ENCODE data around the gene ZNF22. TPM values are rescaled to one million over a fixed set of nuclear protein-coding genes. Genes with fewer than 3 reads are reported as not detected.
A peak's percentile ranks its signal among the peaks of the same experiment; 100 is the strongest.

ZNF22 gene
- 10 to 100 TPM in 1 of 4 donors, 1 to 10 TPM in 3; 4.7 to 19.0 (median 8.0) TPM for total RNA-seq

- Histone ChIP-seq H3K4me1 (peaks cover 0 to 33% (median 6%) of the 10 kb centered on the region in 4 donors), H3K4me3 (peak within 1 kb of the TSS; percentile 42 to 76 (median 66)), H3K27me3 (no peaks in the 10 kb centered on the region), H3K27ac (peak within 1 kb of the TSS; percentile 82 to 96 (median 94)), H3K9me3 (no peaks in the 10 kb centered on the region), H3K36me3 (peaks cover 0 to 10% (median 0%) of the 10 kb centered on the region in 3 donors)
- peak in 4 of 6 experiments; percentile 9 to 30 (median 28) for TF ChIP-seq CTCF (IDR thresholded peaks at IDR 0.05)
- TF ChIP-seq POLR2A (IDR thresholded peaks at IDR 0.05) = peak; percentile 32 to 46
- peak; percentile 65 to 85 (median 85) for DNase-seq
Measured at GRCh38 chr10:45000752-45001380, at the start of gene ZNF22. Gene ZNF22 (plus strand): TSS chr10:45000923. CDS start chr10:45003369, 2,446 bp downstream.

GRCh38 chr10:44951576-44952226 is 49.0 kb upstream of the ZNF22 start:
- DNase-seq = no peak

GRCh38 chr10:44952779-44953231 is 47.9 kb upstream of the ZNF22 start:
- H3K27me3 ChIP-seq = no peaks in the 10 kb centered on the region
- no peak for TF ChIP-seq POLR2A (IDR thresholded peaks at IDR 0.05)
- no peak for TF ChIP-seq CTCF (IDR thresholded peaks at IDR 0.05)
- peak in 1 of 3 donors; percentile 8 for DNase-seq
- H3K4me3 ChIP-seq = no peak overlapping the region
- no peaks in the 10 kb centered on the region for H3K36me3 ChIP-seq
- H3K9me3 ChIP-seq = no peaks in the 10 kb centered on the region
- H3K4me1 ChIP-seq = peaks cover 0 to 14% (median 2%) of the 10 kb centered on the region in 4 donors
- no peak overlapping the region for H3K27ac ChIP-seq

More at GRCh38 chr10:44951576-44952226, 49.0 kb upstream of the ZNF22 start:
- peaks cover 0 to 10% (median 2%) of the 10 kb centered on the region in 4 donors for H3K4me1 ChIP-seq
- H3K4me3 ChIP-seq = no peak overlapping the region
- H3K9me3 ChIP-seq = no peaks in the 10 kb centered on the region
- H3K27me3 ChIP-seq = no peaks in the 10 kb centered on the region
- TF ChIP-seq CTCF (IDR thresholded peaks at IDR 0.05) = no peak
- TF ChIP-seq POLR2A (IDR thresholded peaks at IDR 0.05) = no peak
- no peak overlapping the region for H3K27ac ChIP-seq
- no peaks in the 10 kb centered on the region for H3K36me3 ChIP-seq

- TF ChIP-seq CTCF (IDR thresholded peaks at IDR 0.05) (no peak), POLR2A (IDR thresholded peaks at IDR 0.05) (no peak)
Measured at GRCh38 chr10:44954042-44954441, 46.7 kb upstream of the ZNF22 start.

GRCh38 chr10:44954962-44955361 is 45.8 kb upstream of the ZNF22 start:
- TF ChIP-seq POLR2A (IDR thresholded peaks at IDR 0.05) (no peak), CTCF (IDR thresholded peaks at IDR 0.05) (no peak)
- H3K27ac ChIP-seq = no peak overlapping the region

More at GRCh38 chr10:44954042-44954441, 46.7 kb upstream of the ZNF22 start:
- Histone ChIP-seq H3K27me3 (no peaks in the 10 kb centered on the region), H3K36me3 (no peaks in the 10 kb centered on the region), H3K4me1 (peaks cover 0 to 26% (median 2%) of the 10 kb centered on the region in 4 donors), H3K27ac (no peak overlapping the region), H3K4me3 (no peak overlapping the region), H3K9me3 (no peaks in the 10 kb centered on the region)
- no peak for DNase-seq

More at GRCh38 chr10:44954962-44955361, 45.8 kb upstream of the ZNF22 start:
- DNase-seq = no peak
- no peak overlapping the region for H3K4me3 ChIP-seq
- no peaks in the 10 kb centered on the region for H3K27me3 ChIP-seq
- peaks cover 0 to 23% (median 2%) of the 10 kb centered on the region in 4 donors for H3K4me1 ChIP-seq
- no peaks in the 10 kb centered on the region for H3K36me3 ChIP-seq
- H3K9me3 ChIP-seq = no peaks in the 10 kb centered on the region
